OCI-LY7 (cell line): Measurements from ENCODE around the gene MTHFD1. TPM values are rescaled to one million over a fixed set of nuclear protein-coding genes. Genes with fewer than 3 reads are reported as not detected.

ENCODE experiments used
- BruUV-seq: library from RNA; stranded (reverse); fragments of 400-500 nt; replicated peaks from 2 replicates; lab custom pipeline; 2021; lab: Mats Ljungman, UMichigan
- CTCF ChIA-PET: fragments of 300-600 bp; sonication (Branson Sonifier 250); formaldehyde crosslinking; loops from one replicate; lab custom pipeline; 2022; ENCODE audit warnings: antibody characterized with exemption; ENCODE audit not compliant: unreplicated experiment; lab: Charles Lee
- POLR2A ChIA-PET: fragments of 300-600 bp; sonication (Branson Sonifier 250); formaldehyde crosslinking; loops from one replicate; lab custom pipeline; 2022; ENCODE audit warnings: antibody characterized with exemption; lab: Charles Lee
- DNase-seq: peaks from one replicate; pipeline ENCODE4 v3.0.0-alpha.2; 2015; ENCODE audit warnings: low spot score
- H2AFZ ChIP-seq: fragments of 200-600 bp; sonication (generic), shearing (Covaris generic); 2 replicates; pipeline ENCODE4 v1.6.1; 2014; ENCODE audit warnings: mild to moderate bottlenecking, antibody characterized with exemption, low read length, moderate library complexity
- H3K27ac ChIP-seq: fragments of 200-600 bp; sonication (generic); 2 replicates; pipeline ENCODE4 v1.5.1; 2014; ENCODE audit warnings: mixed run types, low read depth, mild to moderate bottlenecking, moderate library complexity, low read length, inconsistent platforms; ENCODE audit not compliant: poor library complexity, severe bottlenecking
- H3K36me3 ChIP-seq: fragments of 200-600 bp; sonication (generic); 2 replicates; pipeline ENCODE4 v1.6.1; 2014; ENCODE audit warnings: mild to moderate bottlenecking, antibody characterized with exemption, low read length, moderate library complexity, mixed read lengths; ENCODE audit not compliant: insufficient read depth
- H3K4me1 ChIP-seq: fragments of 200-600 bp; sonication (generic); 2 replicates; pipeline ENCODE4 v1.5.1; 2014; ENCODE audit warnings: mild to moderate bottlenecking, low read length; ENCODE audit not compliant: insufficient read depth, poor library complexity, severe bottlenecking
- H3K4me2 ChIP-seq: fragments of 200-600 bp; sonication (generic); 2 replicates; pipeline ENCODE4 v1.6.1; 2014; ENCODE audit warnings: mild to moderate bottlenecking, low read length
- H3K4me3 ChIP-seq: fragments of 200-600 bp; sonication (generic); 2 replicates; pipeline ENCODE4 v1.5.1; 2014; ENCODE audit warnings: mild to moderate bottlenecking, low read depth, low read length; ENCODE audit not compliant: poor library complexity, severe bottlenecking
- H3K79me2 ChIP-seq: fragments of 200-600 bp; sonication (generic); 2 replicates; pipeline ENCODE4 v1.6.1; 2016; ENCODE audit warnings: low read depth, mild to moderate bottlenecking, low read length, moderate library complexity, mixed read lengths; ENCODE audit not compliant: insufficient read depth
- H3K9me2 ChIP-seq: fragments of 200-600 bp; sonication (generic); 2 replicates; pipeline ENCODE4 v1.6.1; 2016; ENCODE audit warnings: mild to moderate bottlenecking, low read length, mixed read lengths; ENCODE audit not compliant: insufficient read depth
- H3K9me3 ChIP-seq: fragments of 200-600 bp; sonication (generic); 2 replicates; pipeline ENCODE4 v1.6.1; 2014; ENCODE audit warnings: mild to moderate bottlenecking, mixed run types, low read length, mixed read lengths
- H4K20me1 ChIP-seq: fragments of 200-600 bp; sonication (generic); 2 replicates; pipeline ENCODE4 v1.6.1; 2014; ENCODE audit warnings: mild to moderate bottlenecking, antibody characterized with exemption, low read length, moderate library complexity, mixed read lengths; ENCODE audit not compliant: insufficient read depth
- CTCF ChIP-seq: fragments of 200-600 bp; sonication (generic); conservative IDR thresholded peaks from 2 replicates; pipeline ENCODE4 v1.5.1; 2014; ENCODE audit warnings: mild to moderate bottlenecking, antibody characterized with exemption, low read length, moderate library complexity, mixed read lengths
- EZH2phosphoT487 ChIP-seq: fragments of 200-600 bp; sonication (generic); IDR thresholded peaks from 2 replicates; pipeline ENCODE4 v1.6.1; 2018; ENCODE audit warnings: low read depth, borderline replicate concordance, mild to moderate bottlenecking, mixed run types, antibody characterized with exemption, low read length, moderate library complexity, mixed read lengths
- intact Hi-C: fragments of 100-400 bp; cut with micrococcal nuclease; formaldehyde crosslinking; loops from one replicate; pipeline ENCODE4 v1.10.0; 2022; ENCODE audit not compliant: unreplicated experiment
- small RNA-seq: library from RNA; depleted of rRNA; stranded (forward); fragments of <200 nt; gene quantifications from one replicate; pipeline ENCODE3, GENCODE V24; 2014
- total RNA-seq, 2 experiments: library from RNA; depleted of rRNA in 1 of 2; stranded (reverse); fragments of >200 nt in 1 of 2; shearing (Covaris generic) in 1 of 2; gene quantifications; 2 replicates each; pipeline ENCODE4 v1.2.3, GENCODE V29; 2014 to 2022

MTHFD1 gene
- total RNA-seq, 2 experiments from 2014 or later, result 73.7 to 163 TPM

GRCh38 chr14:64508215-64508776 lies 120.1 kb downstream of the MTHFD1 start:
- intact Hi-C loops, result loop anchor here (10.0 kb wide), 1 partner anchor 783 kb away; the partner anchor contains the start of gene SGPP1
- CTCF ChIA-PET, result interaction anchor here (0.7 kb wide), 1 partner anchor 11 kb away, joined by 3 read pairs; no protein-coding TSS in a partner anchor
- H3K9me2 ChIP-seq, result no peaks in the 10 kb centered on the region
- no peak overlapping the region for H2AFZ ChIP-seq
- peaks cover 17% of the 10 kb centered on the region; the same call in 1 of the 2 replicates for H3K36me3 ChIP-seq
- POLR2A ChIA-PET, result interaction anchor here (1.0 kb wide), 1 partner anchor 11 kb away, joined by 3 read pairs; no protein-coding TSS in a partner anchor
- peak; percentile 26 for DNase-seq
- H3K27ac ChIP-seq, result no peak overlapping the region
- H3K4me3 ChIP-seq, result no peak overlapping the region
- peaks cover 48% of the 10 kb centered on the region for H4K20me1 ChIP-seq
- BruUV-seq, result no TSS peak
- no peaks in the 10 kb centered on the region for H3K9me3 ChIP-seq
- H3K79me2 ChIP-seq, result peaks cover 79% of the 10 kb centered on the region
- TF ChIP-seq EZH2phosphoT487 (no peak), CTCF (no peak)
- H3K4me2 ChIP-seq, result peak overlapping the region; percentile 99
- H3K4me1 ChIP-seq, result peaks cover 51% of the 10 kb centered on the region

GRCh38 chr14:64509036-64509435 lies 120.9 kb downstream of the MTHFD1 start:
- Histone ChIP-seq H2AFZ (no peak overlapping the region), H4K20me1 (peaks cover 48% of the 10 kb centered on the region), H3K4me1 (peaks cover 51% of the 10 kb centered on the region), H3K9me2 (no peaks in the 10 kb centered on the region), H3K36me3 (peaks cover 20% of the 10 kb centered on the region; the same call in 1 of the 2 replicates), H3K9me3 (no peaks in the 10 kb centered on the region), H3K27ac (no peak overlapping the region), H3K4me3 (no peak overlapping the region), H3K79me2 (peaks cover 85% of the 10 kb centered on the region), H3K4me2 (peak overlapping the region; percentile 99; the same call in 1 of the 2 replicates)
- BruUV-seq, result no TSS peak
- ChIA-PET POLR2A (interaction anchor here (0.6 to 1.0 kb wide), 3 partner anchors 11 to 67 kb away, joined by 3 to 5 read pairs (median 5); no protein-coding TSS in a partner anchor), CTCF (interaction anchor here (0.8 kb wide), 1 partner anchor 12 kb away, joined by 3 read pairs; no protein-coding TSS in a partner anchor)
- intact Hi-C loops, result loop anchor here (10.0 kb wide), 1 partner anchor 784 kb away; the partner anchor contains the start of gene SGPP1
- DNase-seq, result no peak
- TF ChIP-seq CTCF (no peak), EZH2phosphoT487 (no peak)

Small RNA genes lying within 50 kb of the gene (small RNA-seq; reads per million reads assigned to genes)
- not detected for gene AL161756.2

Other genes starting within 250 kb of the MTHFD1 start
- gene ESR2, start 94.0 kb upstream of the MTHFD1 start, total RNA-seq (2014; rRNA removed; shearing (Covaris generic)), result 13.4 and 15.9 TPM in 2 replicates
- 30.4 and 37.7 TPM in 2 replicates for gene ESR2, start 94.0 kb upstream of the MTHFD1 start, total RNA-seq (2022)
- 0.31 and 0.92 TPM in 2 replicates for gene AKAP5, start 77.1 kb downstream of the MTHFD1 start, total RNA-seq (2014; rRNA removed; shearing (Covaris generic))
- gene AKAP5, start 77.1 kb downstream of the MTHFD1 start, total RNA-seq (2022), result 0.57 TPM in 2 replicates
- gene ZBTB25, start 115.5 kb downstream of the MTHFD1 start, total RNA-seq (2014; rRNA removed; shearing (Covaris generic)), result 16.1 and 18.4 TPM in 2 replicates
- gene ZBTB25, start 115.5 kb downstream of the MTHFD1 start, total RNA-seq (2022), result 35.4 and 37.1 TPM in 2 replicates
- 34.1 and 41.2 TPM in 2 replicates for gene ZBTB1, start 116.4 kb downstream of the MTHFD1 start, total RNA-seq (2014; rRNA removed; shearing (Covaris generic))
- 47.5 and 49.5 TPM in 2 replicates for gene ZBTB1, start 116.4 kb downstream of the MTHFD1 start, total RNA-seq (2022)
- 0.54 and 0.57 TPM in 2 replicates for gene HSPA2, start 152.4 kb downstream of the MTHFD1 start, total RNA-seq (2014; rRNA removed; shearing (Covaris generic))
- 0.33 and 0.36 TPM in 2 replicates for gene HSPA2, start 152.4 kb downstream of the MTHFD1 start, total RNA-seq (2022)
- gene PPP1R36, start 161.6 kb downstream of the MTHFD1 start, total RNA-seq (2014; rRNA removed; shearing (Covaris generic)), result 1.2 TPM in 1 of 2 replicates, not detected in the other
- gene PPP1R36, start 161.6 kb downstream of the MTHFD1 start, total RNA-seq (2022), result not detected in 2 replicates